A549 treated with CpdA at 1 μM for 4 hours (cell line): ENCODE data around the gene OR2A2. TPM values are rescaled to one million over a fixed set of nuclear protein-coding genes. Genes with fewer than 3 reads are reported as not detected.

ENCODE experiments used
- total RNA-seq: library from RNA; stranded (reverse); fragments of 200-300 nt; extraction: Qiagen RNA extraction; gene quantifications from 5 replicates; pipeline ENCODE4 v1.2.3, GENCODE V29; 2022; ENCODE audit warnings: low read depth

Gene OR2A2
- not detected in 5 replicates for total RNA-seq

GRCh38 chr7:144109283-144109682, at the start of gene OR2A2:
Gene OR2A2, plus strand, starts transcription at chr7:144109583. Its CDS starts 0 bp downstream, at chr7:144109583.

GRCh38 chr7:144069511-144069910, 39.9 kb upstream of the OR2A2 start, which contains the start of gene OR2A25:
Gene OR2A25, plus strand, starts transcription at chr7:144069811. Its CDS starts 4,409 bp downstream, at chr7:144074220.

GRCh38 chr7:144085978-144086377, 23.4 kb upstream of the OR2A2 start, which contains the start of gene OR2A12:
Gene OR2A12, plus strand, starts transcription at chr7:144086278. Its CDS starts 8,830 bp downstream, at chr7:144095108.

GRCh38 chr7:144122876-144123275, 13.5 kb downstream of the OR2A2 start, which contains the start of gene OR2A14:
Gene OR2A14, plus strand, starts transcription at chr7:144123176. Its CDS starts 5,937 bp downstream, at chr7:144129113.

Other genes starting within 250 kb of the OR2A2 start
- gene TCAF1, start 207.4 kb upstream of the OR2A2 start, total RNA-seq: 14.3 to 22.7 TPM (median 20.0 TPM) in 5 replicates
- not detected in 5 replicates for gene OR2F2, start 174.3 kb upstream of the OR2A2 start, total RNA-seq
- not detected in 5 replicates for gene OR2F1, start 154.7 kb upstream of the OR2A2 start, total RNA-seq
- not detected in 5 replicates for gene OR6B1, start 109.3 kb upstream of the OR2A2 start, total RNA-seq
- gene OR2A5, start 60.6 kb upstream of the OR2A2 start, total RNA-seq: not detected in 5 replicates
- not detected in 5 replicates for gene OR2A25, start 39.8 kb upstream of the OR2A2 start, total RNA-seq
- not detected in 5 replicates for gene OR2A12, start 23.3 kb upstream of the OR2A2 start, total RNA-seq
- gene OR2A14, start 13.6 kb downstream of the OR2A2 start, total RNA-seq: not detected in 5 replicates
- not detected in 5 replicates for gene CTAGE4, start 73.9 kb downstream of the OR2A2 start, total RNA-seq
- 0.22 to 0.40 TPM (median 0.27 TPM) in 5 replicates for gene ARHGEF35, start 86.2 kb downstream of the OR2A2 start, total RNA-seq
- not detected in 5 replicates for gene OR2A42, start 130.0 kb downstream of the OR2A2 start, total RNA-seq
- not detected in 5 replicates for gene OR2A7, start 155.2 kb downstream of the OR2A2 start, total RNA-seq
- 0.03 to 0.08 TPM in 2 of 5 replicates, not detected in the others for gene CTAGE8, start 159.7 kb downstream of the OR2A2 start, total RNA-seq
- gene OR2A1, start 202.8 kb downstream of the OR2A2 start, total RNA-seq: not detected in 5 replicates
- 1.2 to 2.1 TPM (median 1.7 TPM) in 5 replicates for gene ARHGEF5, start 245.8 kb downstream of the OR2A2 start, total RNA-seq